ENCODE measurements around the gene TRIM60.
"Not testable (repeated sequence)": the region's sequence is repeated elsewhere in the genome, so short reads cannot be mapped to it uniquely, and the experiment has no call there.

DNA sequence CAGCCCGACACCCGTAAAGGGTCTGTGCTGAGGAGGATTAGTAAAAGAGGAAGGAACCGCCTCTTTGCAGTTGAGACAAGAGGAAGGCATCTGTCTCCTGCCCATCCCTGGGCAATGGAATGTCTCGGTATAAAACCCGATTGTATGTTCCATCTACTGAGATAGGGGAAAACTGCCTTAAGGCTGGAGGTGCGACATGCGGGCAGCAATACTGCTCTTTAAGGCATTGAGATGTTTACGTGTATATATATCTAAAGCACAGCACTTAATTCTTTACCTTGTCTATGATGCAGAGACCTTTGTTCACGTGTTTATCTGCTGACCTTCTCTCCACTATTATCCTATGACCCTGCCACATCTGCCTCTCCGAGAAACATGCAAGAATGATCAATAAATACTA is 41.0 kb upstream of the TRIM60 start:
- TF ChIP-seq CTCF (IDR thresholded peaks at IDR 0.05; ENCODE audit: low read length); EZH2 (optimal IDR thresholded peaks at IDR 0.05; ENCODE audit: low read depth, low read length): not testable (repeated sequence)
